GM12873 (cell line): ENCODE measurements around the gene MASP2.

Experiments used
- TF ChIP-seq, protein P1 (sequence below): IDR thresholded peaks from 2 replicates; pipeline ENCODE4 v1.5.1; 2012; ENCODE audit warnings: low read depth, mild to moderate bottlenecking, moderate library complexity, low read length, control low read depth; ENCODE audit not compliant: insufficient read depth; ENCODE audit errors: missing control alignments

The MASP2 gene

GRCh38 chr1:11068600-11069473 is 21.8 kb upstream of the MASP2 start:
- TF ChIP-seq, protein P1, sequence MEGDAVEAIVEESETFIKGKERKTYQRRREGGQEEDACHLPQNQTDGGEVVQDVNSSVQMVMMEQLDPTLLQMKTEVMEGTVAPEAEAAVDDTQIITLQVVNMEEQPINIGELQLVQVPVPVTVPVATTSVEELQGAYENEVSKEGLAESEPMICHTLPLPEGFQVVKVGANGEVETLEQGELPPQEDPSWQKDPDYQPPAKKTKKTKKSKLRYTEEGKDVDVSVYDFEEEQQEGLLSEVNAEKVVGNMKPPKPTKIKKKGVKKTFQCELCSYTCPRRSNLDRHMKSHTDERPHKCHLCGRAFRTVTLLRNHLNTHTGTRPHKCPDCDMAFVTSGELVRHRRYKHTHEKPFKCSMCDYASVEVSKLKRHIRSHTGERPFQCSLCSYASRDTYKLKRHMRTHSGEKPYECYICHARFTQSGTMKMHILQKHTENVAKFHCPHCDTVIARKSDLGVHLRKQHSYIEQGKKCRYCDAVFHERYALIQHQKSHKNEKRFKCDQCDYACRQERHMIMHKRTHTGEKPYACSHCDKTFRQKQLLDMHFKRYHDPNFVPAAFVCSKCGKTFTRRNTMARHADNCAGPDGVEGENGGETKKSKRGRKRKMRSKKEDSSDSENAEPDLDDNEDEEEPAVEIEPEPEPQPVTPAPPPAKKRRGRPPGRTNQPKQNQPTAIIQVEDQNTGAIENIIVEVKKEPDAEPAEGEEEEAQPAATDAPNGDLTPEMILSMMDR: no peak

DNA sequence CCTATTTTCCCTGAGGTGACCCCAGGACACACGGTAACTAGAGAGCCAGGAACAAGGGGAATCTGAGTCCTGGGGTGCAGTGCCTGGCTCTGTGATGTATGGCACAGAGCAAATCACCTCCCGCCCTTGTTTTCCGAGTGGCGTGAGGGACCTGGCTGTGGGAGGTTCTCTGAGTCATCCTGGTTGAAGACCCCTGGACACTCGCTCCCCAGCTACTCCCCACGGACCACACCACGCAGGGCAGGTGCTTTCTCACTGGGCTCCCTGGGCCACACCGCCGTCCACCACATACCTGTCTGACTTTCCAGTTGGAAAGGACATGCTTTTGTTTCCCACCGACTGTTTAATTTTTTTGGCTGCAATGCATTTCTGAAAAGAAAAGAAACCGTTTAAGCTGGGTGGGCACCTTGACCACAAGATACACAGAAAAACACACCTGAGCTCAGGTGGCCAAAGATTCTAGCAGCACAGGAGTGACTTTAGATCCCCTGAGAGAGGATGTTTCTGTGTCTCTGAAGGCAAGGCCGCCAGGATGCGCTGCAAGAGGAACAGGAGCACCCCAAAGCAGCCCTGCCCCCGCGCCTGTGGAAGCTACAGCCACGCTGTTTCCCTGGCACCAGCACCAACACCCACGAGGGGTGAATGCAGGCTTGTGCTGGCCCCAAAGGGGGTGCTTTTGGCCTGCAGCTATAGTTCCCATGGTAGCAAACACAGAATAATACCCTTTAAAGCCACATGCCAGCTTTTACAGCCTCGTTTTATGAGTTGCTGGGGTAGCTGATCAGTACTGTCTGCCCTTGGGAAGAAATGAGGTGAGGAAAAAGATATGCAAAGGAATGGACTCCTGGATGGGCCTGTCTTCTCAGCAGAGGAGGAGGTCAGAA is 20.9 kb upstream of the MASP2 start:
- TF ChIP-seq, protein P1: no peak

GRCh38 chr1:11065796-11066195 is 18.8 kb upstream of the MASP2 start:
- TF ChIP-seq, protein P1: no peak

DNA sequence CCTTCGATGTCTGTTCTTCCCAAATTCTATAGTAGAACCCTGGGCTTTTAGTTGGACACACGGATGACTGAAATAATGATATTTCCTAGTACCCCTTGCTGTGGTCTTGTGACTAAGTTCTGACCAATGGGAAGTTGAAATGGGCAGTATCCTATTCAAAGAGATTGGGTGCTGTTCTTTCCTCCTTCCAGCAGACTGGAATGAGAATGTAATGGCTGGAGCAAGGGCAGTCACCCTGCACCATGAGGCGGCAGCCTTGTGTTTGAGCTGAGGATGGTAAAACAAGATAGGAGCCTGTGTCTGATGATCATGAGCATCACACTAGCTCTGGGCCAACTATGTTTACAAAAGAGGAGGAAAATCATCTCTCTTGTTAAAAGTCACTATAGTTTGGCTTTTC is 17.9 kb upstream of the MASP2 start:
- TF ChIP-seq, protein P1: no peak

DNA sequence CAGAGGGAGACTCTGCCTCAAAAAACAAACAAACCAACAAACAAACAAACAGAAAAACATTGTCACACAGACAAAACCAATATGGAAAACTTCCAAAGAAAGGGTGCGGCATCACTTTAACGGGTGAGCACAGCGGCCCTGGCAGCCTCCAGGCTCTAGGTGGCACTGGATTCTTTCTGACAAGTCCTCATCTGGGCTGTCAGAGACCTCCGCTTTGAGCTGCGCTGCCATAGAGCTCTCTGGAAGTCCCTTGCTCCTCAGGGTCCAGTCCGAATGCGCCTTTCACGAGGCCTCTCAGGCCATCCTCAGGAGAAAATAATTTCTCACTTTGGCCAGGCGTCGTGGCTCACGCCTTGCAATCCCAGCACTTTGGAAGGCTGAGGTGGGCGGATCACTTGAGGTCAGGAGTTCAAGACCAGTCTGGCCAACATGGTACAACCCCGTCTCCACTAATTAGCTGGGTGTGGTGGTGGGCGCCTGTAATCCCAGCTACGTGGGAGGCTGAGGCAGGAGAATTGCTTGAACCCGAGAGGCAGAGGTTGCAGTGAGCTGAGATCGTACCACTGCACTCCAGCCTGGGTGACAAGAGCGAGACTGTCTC is 17.0 kb upstream of the MASP2 start:
- TF ChIP-seq, protein P1: peak; percentile 6

DNA sequence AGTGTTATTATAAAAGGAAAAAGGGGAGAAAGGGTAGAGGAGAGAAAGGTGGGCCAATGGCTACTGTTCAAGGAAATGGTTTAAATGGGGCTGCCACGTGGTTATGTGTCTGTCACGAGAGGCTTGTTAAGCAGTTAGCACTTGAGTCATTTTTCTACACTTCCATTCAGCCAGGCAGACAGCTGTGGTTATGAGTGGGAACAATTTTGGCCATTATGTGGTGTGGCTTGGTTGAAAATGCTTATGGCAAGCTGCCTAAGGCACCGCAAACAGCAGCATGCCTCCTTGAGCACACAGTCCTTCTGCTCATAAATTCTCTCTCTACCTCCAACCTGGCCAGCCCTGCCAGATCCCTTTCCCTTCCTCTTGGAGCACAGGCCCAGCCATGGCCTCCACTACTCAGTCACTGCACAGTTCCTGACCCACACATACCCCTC is 15.9 kb upstream of the MASP2 start:
- TF ChIP-seq, protein P1: no peak

- TF ChIP-seq, protein P1: no peak
Measured at GRCh38 chr1:11061652-11062365, 14.8 kb upstream of the MASP2 start.
